K562 (cell line): ENCODE data around the gene RPS27. TPM values are rescaled to one million over a fixed set of nuclear protein-coding genes. Genes with fewer than 3 reads are reported as not detected.

Source experiments
- FOS ChIP-seq: IDR thresholded peaks from 3 replicates; pipeline ENCODE4 v1.6.1; 2011; ENCODE audit not compliant: insufficient read length; ENCODE audit errors: extremely low read depth
- HDAC3 ChIP-seq: fragments of 450-650 bp; IDR thresholded peaks from 2 replicates; pipeline ENCODE4 v1.6.1; 2018; ENCODE audit warnings: borderline replicate concordance, mild to moderate bottlenecking, moderate library complexity; ENCODE audit not compliant: partially characterized antibody
- HNRNPH1 ChIP-seq: fragments of 200-400 bp; formaldehyde crosslinking; optimal IDR thresholded peaks from 2 replicates; pipeline ENCODE3; 2017; ENCODE audit warnings: low read depth, mild to moderate bottlenecking, low read length, moderate library complexity
- ILF3 ChIP-seq: fragments of 450-650 bp; IDR thresholded peaks from 2 replicates; pipeline ENCODE4 v1.6.1; 2018; ENCODE audit warnings: antibody characterized with exemption, mild to moderate bottlenecking, moderate library complexity, borderline replicate concordance
- MAFF ChIP-seq: IDR thresholded peaks from 2 replicates; pipeline ENCODE4 v1.6.1; 2012; ENCODE audit warnings: low read length, improper control_type of control experiment
- MYNN ChIP-seq, 2 experiments: sonication (generic); formaldehyde crosslinking in 1 of 2; IDR thresholded peaks; 2 replicates each; pipeline versions ENCODE4 v1.5.0 to v1.6.1; 2016 to 2020; ENCODE audit warnings: antibody characterized with exemption in 1 of 2, missing genetic modification reagents in 1 of 2
- SMAD2 ChIP-seq: fragments of 150-350 bp; IDR thresholded peaks from 2 replicates; pipeline ENCODE4 v1.6.1; 2014; ENCODE audit warnings: low read depth, mild to moderate bottlenecking, low read length
- TGIF2 ChIP-seq: sonication (generic); formaldehyde crosslinking; IDR thresholded peaks from 2 replicates; pipeline ENCODE4 v1.8.1; 2022; ENCODE audit warnings: mild to moderate bottlenecking, missing genetic modification reagents, moderate library complexity
- ZC3H8 ChIP-seq: fragments of 450-650 bp; IDR thresholded peaks from 2 replicates; pipeline ENCODE4 v1.6.1; 2017
- ZNF174 ChIP-seq: fragments of 250-450 bp; sonication (Bioruptor Pico); IDR thresholded peaks from 2 replicates; pipeline ENCODE4 v1.4.0; 2020; ENCODE audit warnings: mild to moderate bottlenecking
- polyA plus RNA-seq, 8 experiments: library from polyadenylated mRNA; depleted of rRNA in 4 of 8; stranded (reverse) in 5 of 8; unstranded in 3 of 8; fragments of >200 nt; fragmentation: Nextera tagmentation in 2 of 8; fragmentation: Illumina TruSeq in 1 of 8; extraction: Ambion mirVana in 2 of 8; extraction: Trizol in 1 of 8; gene quantifications; 2 replicates each; pipeline versions ENCODE4 v1.2.1 to v1.2.3, GENCODE V29; 2011 to 2014; ENCODE audit warnings: inconsistent platforms in 1 of 8, missing spikeins in 1 of 8
- total RNA-seq, 7 experiments: library from RNA; depleted of rRNA in 6 of 7; stranded (reverse); fragments of >200 nt in 6 of 7; fragmentation: Illumina TruSeq in 2 of 7; extraction: Trizol in 2 of 7; gene quantifications; 2 replicates each; pipeline versions ENCODE4 v1.2.1 to v1.2.3, GENCODE V29; 2011 to 2021; ENCODE audit warnings: low replicate concordance in 1 of 7
- TF ChIP-seq, protein P1 (sequence below): fragments of 250-450 bp; sonication (Bioruptor Pico); IDR thresholded peaks from 2 replicates; pipeline ENCODE4 v1.9.0; 2021; ENCODE audit warnings: mild to moderate bottlenecking, inconsistent platforms
- TF ChIP-seq, protein P2 (sequence below): fragments of 200-600 bp; sonication (generic); IDR thresholded peaks from one replicate; pipeline ENCODE4 v1.6.1; 2012; ENCODE audit warnings: mild to moderate bottlenecking, low read depth, low read length, inconsistent platforms
- TF ChIP-seq, protein P3 (sequence below): fragments of 250-450 bp; sonication (Bioruptor Pico); IDR thresholded peaks from 2 replicates; pipeline ENCODE4 v1.6.1; 2021; ENCODE audit warnings: mild to moderate bottlenecking

The RPS27 gene
- total and polyA plus RNA-seq, 9 of the 15 experiments (the other 6 are each of a cell fraction or from before 2014, with no cell fraction given) = 2,091 to 9,377 (median 6,706) TPM

DNA sequence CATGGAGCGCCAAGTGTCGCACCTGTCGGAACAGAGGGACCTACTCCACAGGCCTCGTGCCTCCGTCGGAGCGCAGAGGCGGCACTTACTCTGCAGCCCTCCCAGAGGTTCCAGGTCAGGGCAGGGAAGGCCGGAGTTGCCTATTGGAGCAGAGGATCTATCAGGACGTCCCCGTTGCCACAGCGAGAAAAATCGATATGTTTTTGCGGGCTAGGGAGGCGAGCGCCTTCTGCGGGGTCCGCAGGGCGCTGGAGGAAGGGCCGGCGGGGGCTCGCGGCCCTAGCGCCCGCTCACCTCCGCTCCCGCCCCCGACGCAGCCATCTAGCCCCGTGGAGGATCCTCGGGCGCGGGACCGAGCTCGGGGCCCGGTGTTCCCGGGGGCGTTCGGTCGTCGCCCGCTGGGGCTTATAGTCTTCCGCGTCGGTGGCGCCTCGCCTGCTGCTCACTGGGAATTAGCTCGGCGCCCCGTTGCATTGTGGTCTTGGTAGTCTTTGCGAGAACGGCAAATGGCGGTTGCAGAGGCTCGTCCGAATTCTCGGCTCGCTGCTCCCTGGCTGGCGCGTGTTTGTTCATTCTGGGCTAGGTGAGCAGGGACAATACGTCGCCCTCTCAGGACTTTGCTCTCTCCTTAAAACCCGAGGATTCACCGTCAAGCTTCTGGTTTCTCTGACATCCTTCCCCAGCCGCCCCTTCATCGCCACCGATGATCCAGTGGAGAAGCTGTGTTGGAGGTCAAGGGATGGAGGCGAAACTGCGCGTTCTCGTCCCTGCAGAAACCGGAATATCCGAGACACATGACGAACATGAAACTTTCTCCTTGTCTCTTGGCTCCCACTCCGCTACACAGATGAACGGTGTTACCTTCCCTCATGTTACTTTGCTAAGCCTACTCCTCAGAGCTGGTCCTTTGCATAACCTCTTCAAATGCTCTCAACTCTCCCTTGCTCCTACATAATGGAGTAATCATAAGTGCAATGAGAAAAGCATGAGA, 13.0 kb upstream of the RPS27 start, which contains the start of gene JTB (continued):
- TF ChIP-seq, protein P1, sequence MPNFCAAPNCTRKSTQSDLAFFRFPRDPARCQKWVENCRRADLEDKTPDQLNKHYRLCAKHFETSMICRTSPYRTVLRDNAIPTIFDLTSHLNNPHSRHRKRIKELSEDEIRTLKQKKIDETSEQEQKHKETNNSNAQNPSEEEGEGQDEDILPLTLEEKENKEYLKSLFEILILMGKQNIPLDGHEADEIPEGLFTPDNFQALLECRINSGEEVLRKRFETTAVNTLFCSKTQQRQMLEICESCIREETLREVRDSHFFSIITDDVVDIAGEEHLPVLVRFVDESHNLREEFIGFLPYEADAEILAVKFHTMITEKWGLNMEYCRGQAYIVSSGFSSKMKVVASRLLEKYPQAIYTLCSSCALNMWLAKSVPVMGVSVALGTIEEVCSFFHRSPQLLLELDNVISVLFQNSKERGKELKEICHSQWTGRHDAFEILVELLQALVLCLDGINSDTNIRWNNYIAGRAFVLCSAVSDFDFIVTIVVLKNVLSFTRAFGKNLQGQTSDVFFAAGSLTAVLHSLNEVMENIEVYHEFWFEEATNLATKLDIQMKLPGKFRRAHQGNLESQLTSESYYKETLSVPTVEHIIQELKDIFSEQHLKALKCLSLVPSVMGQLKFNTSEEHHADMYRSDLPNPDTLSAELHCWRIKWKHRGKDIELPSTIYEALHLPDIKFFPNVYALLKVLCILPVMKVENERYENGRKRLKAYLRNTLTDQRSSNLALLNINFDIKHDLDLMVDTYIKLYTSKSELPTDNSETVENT = peak; percentile 84
- no peak for TF ChIP-seq FOS
- TF ChIP-seq, protein P2, sequence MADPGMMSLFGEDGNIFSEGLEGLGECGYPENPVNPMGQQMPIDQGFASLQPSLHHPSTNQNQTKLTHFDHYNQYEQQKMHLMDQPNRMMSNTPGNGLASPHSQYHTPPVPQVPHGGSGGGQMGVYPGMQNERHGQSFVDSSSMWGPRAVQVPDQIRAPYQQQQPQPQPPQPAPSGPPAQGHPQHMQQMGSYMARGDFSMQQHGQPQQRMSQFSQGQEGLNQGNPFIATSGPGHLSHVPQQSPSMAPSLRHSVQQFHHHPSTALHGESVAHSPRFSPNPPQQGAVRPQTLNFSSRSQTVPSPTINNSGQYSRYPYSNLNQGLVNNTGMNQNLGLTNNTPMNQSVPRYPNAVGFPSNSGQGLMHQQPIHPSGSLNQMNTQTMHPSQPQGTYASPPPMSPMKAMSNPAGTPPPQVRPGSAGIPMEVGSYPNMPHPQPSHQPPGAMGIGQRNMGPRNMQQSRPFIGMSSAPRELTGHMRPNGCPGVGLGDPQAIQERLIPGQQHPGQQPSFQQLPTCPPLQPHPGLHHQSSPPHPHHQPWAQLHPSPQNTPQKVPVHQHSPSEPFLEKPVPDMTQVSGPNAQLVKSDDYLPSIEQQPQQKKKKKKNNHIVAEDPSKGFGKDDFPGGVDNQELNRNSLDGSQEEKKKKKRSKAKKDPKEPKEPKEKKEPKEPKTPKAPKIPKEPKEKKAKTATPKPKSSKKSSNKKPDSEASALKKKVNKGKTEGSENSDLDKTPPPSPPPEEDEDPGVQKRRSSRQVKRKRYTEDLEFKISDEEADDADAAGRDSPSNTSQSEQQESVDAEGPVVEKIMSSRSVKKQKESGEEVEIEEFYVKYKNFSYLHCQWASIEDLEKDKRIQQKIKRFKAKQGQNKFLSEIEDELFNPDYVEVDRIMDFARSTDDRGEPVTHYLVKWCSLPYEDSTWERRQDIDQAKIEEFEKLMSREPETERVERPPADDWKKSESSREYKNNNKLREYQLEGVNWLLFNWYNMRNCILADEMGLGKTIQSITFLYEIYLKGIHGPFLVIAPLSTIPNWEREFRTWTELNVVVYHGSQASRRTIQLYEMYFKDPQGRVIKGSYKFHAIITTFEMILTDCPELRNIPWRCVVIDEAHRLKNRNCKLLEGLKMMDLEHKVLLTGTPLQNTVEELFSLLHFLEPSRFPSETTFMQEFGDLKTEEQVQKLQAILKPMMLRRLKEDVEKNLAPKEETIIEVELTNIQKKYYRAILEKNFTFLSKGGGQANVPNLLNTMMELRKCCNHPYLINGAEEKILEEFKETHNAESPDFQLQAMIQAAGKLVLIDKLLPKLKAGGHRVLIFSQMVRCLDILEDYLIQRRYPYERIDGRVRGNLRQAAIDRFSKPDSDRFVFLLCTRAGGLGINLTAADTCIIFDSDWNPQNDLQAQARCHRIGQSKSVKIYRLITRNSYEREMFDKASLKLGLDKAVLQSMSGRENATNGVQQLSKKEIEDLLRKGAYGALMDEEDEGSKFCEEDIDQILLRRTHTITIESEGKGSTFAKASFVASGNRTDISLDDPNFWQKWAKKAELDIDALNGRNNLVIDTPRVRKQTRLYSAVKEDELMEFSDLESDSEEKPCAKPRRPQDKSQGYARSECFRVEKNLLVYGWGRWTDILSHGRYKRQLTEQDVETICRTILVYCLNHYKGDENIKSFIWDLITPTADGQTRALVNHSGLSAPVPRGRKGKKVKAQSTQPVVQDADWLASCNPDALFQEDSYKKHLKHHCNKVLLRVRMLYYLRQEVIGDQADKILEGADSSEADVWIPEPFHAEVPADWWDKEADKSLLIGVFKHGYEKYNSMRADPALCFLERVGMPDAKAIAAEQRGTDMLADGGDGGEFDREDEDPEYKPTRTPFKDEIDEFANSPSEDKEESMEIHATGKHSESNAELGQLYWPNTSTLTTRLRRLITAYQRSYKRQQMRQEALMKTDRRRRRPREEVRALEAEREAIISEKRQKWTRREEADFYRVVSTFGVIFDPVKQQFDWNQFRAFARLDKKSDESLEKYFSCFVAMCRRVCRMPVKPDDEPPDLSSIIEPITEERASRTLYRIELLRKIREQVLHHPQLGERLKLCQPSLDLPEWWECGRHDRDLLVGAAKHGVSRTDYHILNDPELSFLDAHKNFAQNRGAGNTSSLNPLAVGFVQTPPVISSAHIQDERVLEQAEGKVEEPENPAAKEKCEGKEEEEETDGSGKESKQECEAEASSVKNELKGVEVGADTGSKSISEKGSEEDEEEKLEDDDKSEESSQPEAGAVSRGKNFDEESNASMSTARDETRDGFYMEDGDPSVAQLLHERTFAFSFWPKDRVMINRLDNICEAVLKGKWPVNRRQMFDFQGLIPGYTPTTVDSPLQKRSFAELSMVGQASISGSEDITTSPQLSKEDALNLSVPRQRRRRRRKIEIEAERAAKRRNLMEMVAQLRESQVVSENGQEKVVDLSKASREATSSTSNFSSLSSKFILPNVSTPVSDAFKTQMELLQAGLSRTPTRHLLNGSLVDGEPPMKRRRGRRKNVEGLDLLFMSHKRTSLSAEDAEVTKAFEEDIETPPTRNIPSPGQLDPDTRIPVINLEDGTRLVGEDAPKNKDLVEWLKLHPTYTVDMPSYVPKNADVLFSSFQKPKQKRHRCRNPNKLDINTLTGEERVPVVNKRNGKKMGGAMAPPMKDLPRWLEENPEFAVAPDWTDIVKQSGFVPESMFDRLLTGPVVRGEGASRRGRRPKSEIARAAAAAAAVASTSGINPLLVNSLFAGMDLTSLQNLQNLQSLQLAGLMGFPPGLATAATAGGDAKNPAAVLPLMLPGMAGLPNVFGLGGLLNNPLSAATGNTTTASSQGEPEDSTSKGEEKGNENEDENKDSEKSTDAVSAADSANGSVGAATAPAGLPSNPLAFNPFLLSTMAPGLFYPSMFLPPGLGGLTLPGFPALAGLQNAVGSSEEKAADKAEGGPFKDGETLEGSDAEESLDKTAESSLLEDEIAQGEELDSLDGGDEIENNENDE = no peak
- TF ChIP-seq HNRNPH1 = no peak
- TF ChIP-seq ZC3H8 = no peak
- TF ChIP-seq SMAD2 = no peak
- TF ChIP-seq, protein P3, sequence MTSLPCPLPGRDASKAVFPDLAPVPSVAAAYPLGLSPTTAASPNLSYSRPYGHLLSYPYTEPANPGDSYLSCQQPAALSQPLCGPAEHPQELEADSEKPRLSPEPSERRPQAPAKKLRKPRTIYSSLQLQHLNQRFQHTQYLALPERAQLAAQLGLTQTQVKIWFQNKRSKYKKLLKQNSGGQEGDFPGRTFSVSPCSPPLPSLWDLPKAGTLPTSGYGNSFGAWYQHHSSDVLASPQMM (CRISPR knock-in tag) = no peak
- no peak for TF ChIP-seq ZNF174 (CRISPR knock-in tag)
- TF ChIP-seq ILF3 = no peak
- 0 out of 2 replicates have a peak, but pooled peaks have one; percentile 50 for TF ChIP-seq TGIF2 (CRISPR knock-in tag)
- TF ChIP-seq MAFF = no peak
- TF ChIP-seq HDAC3 = no peak
- TF ChIP-seq MYNN (IDR thresholded peaks at IDR 0.05) = no peak
- no peak for TF ChIP-seq MYNN (CRISPR knock-in tag; IDR thresholded peaks at IDR 0.05)
